Adrenal gland (tissue), 12 donors: ENCODE measurements around the gene RTEL1. TPM values are rescaled to one million over a fixed set of nuclear protein-coding genes. Genes with fewer than 3 reads are reported as not detected.

Experiments used
- DNase-seq, 7 donors: peaks; one replicate each; pipeline ENCODE4 v3.0.0-alpha.2; 2019 to 2020
- H3K27ac ChIP-seq, 5 donors: fragments of 200-600 bp; sonication (generic) in 4 of 5; 1 replicate in 3 of 5; 2 replicates in 2 of 5; pipeline versions ENCODE4 v1.5.1 to v1.8.0; 2016 to 2020; ENCODE audit warnings: mild to moderate bottlenecking in 1 of 5
- H3K27me3 ChIP-seq: fragments of 200-600 bp; 2 replicates; pipeline ENCODE4 v1.8.0; 2021
- H3K36me3 ChIP-seq, 2 donors: fragments of 200-600 bp; replicated peaks in 1 of 2; 1 replicate in 1 of 2; 2 replicates in 1 of 2; pipeline versions ENCODE4 v1.5.1 to v1.8.0; 2018 to 2022
- H3K4me1 ChIP-seq, 2 donors: fragments of 200-600 bp; replicated peaks in 1 of 2; 1 replicate in 1 of 2; 2 replicates in 1 of 2; pipeline versions ENCODE4 v1.5.1 to v1.8.0; 2018 to 2021
- H3K4me3 ChIP-seq, 4 donors: fragments of 200-600 bp; sonication (generic) in 3 of 4; one replicate each; pipeline ENCODE4 v1.5.1; 2016 to 2018
- H3K9me3 ChIP-seq, 3 donors: fragments of 200-600 bp; sonication (generic) in 1 of 3; replicated peaks in 1 of 3; 1 replicate in 2 of 3; 2 replicates in 1 of 3; pipeline versions ENCODE4 v1.5.1 to v1.8.0; 2016 to 2021
- POLR2A ChIP-seq, 2 donors: fragments of 450-650 bp; IDR thresholded peaks; one replicate each; pipeline ENCODE4 v1.6.1; 2017; ENCODE audit warnings: antibody characterized with exemption in 2 of 2, mild to moderate bottlenecking in 2 of 2, moderate library complexity in 1 of 2
- WGBS, 4 donors: extraction: QIAGEN DNeasy Blood & Tissue Kit in 2 of 4; methylation state at CpG; one replicate each; pipeline versions ENCODE4 v1.1.5 to v1.1.7; 2013 to 2017; 5-methylcytosine and 5-hydroxymethylcytosine counted together
- intact Hi-C, 2 donors: fragments of 100-400 bp; cut with DNase I; formaldehyde crosslinking; loops; one replicate each; pipeline versions ENCODE4 v1.14.1 to v1.15.0; 2022 to 2023
- polyA plus RNA-seq, 3 donors: library from polyadenylated mRNA; stranded (reverse); fragments of 200-250 nt in 2 of 3; fragments of 350-450 nt in 1 of 3; fragmentation: Illumina TruSeq in 1 of 3; extraction: RNeasy Lipid Tissue Mini Kit (QIAGEN cat#74804) in 1 of 3; gene quantifications; one replicate each; pipeline ENCODE4 v1.2.3, GENCODE V29; 2013 to 2014
- total RNA-seq, 9 donors: library from RNA; depleted of rRNA in 4 of 9; stranded (reverse); fragments of >200 nt in 4 of 9; fragments of 120-200 nt in 1 of 9; fragmentation: NEBNext Ultra II Directional in 1 of 9; extraction: Animal tissue kit (Norgen Biotek cat#: 25700) in 1 of 9; gene quantifications; one replicate each; pipeline versions ENCODE4 v1.1.0 to v1.2.4, GENCODE V29; 2013 to 2023
- TF ChIP-seq, protein P1 (sequence below), 6 experiments: fragments of 450-650 bp in 4 of 6; fragments of 200-600 bp in 2 of 6; sonication (generic) in 1 of 6; IDR thresholded peaks; 1 replicate in 5 of 6; 2 replicates in 1 of 6; pipeline versions ENCODE4 v1.5.1 to v1.8.0; 2016 to 2021; ENCODE audit warnings: antibody characterized with exemption in 6 of 6, mild to moderate bottlenecking in 2 of 6, moderate library complexity in 1 of 6
- donor health status: healthy with polysubstance abuse.
- donor health status: Bipolar disorder and iron deficiency.
- donor health status: DM: yes; HTN: yes; CAD: no.
- donor health status: DM: no; HTN: no; CAD: no.
- donor health status: DM: no; HTN: no; CAD: no.
- donor health status: DM: yes; HTN: yes; CAD: no.

The RTEL1 gene
- total and polyA plus RNA-seq, 12 donors, result 9.4 to 110 (median 32.1) TPM

DNA sequence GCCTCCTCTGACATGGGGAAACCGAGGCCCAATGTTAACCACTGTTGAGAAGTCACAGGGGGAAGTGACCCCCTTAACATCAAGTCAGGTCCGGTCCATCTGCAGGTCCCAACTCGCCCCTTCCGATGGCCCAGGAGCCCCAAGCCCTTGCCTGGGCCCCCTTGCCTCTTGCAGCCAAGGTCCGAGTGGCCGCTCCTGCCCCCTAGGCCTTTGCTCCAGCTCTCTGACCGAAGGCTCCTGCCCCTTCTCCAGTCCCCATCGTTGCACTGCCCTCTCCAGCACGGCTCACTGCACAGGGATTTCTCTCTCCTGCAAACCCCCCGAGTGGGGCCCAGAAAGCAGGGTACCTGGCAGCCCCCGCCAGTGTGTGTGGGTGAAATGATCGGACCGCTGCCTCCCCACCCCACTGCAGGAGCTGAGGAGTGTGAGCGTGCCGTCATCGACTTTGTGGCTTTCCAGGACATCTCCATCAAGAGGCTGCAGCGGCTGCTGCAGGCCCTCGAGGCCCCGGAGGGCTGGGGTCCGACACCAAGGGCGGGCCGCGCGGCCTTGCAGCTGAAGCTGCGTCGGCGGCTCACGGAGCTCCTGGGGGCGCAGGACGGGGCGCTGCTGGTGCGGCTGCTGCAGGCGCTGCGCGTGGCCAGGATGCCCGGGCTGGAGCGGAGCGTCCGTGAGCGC is 39.9 kb downstream of the RTEL1 start:
- H3K4me1 ChIP-seq, result peaks cover 27 to 38% of the 10 kb centered on the region in 2 donors
- WGBS, 4 donors, result 68 to 77% (median 73%) methylated on average over 15 to 40 of the region's 40 CpGs

GRCh38 chr20:63698739-63699465 is 40.8 kb downstream of the RTEL1 start:
- no peak for TF ChIP-seq POLR2A (IDR thresholded peaks at IDR 0.05)
- TF ChIP-seq, protein P1, sequence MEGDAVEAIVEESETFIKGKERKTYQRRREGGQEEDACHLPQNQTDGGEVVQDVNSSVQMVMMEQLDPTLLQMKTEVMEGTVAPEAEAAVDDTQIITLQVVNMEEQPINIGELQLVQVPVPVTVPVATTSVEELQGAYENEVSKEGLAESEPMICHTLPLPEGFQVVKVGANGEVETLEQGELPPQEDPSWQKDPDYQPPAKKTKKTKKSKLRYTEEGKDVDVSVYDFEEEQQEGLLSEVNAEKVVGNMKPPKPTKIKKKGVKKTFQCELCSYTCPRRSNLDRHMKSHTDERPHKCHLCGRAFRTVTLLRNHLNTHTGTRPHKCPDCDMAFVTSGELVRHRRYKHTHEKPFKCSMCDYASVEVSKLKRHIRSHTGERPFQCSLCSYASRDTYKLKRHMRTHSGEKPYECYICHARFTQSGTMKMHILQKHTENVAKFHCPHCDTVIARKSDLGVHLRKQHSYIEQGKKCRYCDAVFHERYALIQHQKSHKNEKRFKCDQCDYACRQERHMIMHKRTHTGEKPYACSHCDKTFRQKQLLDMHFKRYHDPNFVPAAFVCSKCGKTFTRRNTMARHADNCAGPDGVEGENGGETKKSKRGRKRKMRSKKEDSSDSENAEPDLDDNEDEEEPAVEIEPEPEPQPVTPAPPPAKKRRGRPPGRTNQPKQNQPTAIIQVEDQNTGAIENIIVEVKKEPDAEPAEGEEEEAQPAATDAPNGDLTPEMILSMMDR (IDR thresholded peaks at IDR 0.05), result no peak
- peak; percentile 77 to 92 (median 90) for DNase-seq
- intact Hi-C loops, result no loop called here
- Histone ChIP-seq H3K4me1 (peaks cover 27 to 38% of the 10 kb centered on the region in 2 donors), H3K27ac (peak overlapping the region in 3 of 5 donors; percentile 34 to 92 (median 82)), H3K9me3 (no peaks in the 10 kb centered on the region), H3K27me3 (no peaks in the 10 kb centered on the region), H3K4me3 (peak overlapping the region in 1 of 4 donors; percentile 26), H3K36me3 (peaks cover 0 to 13% of the 10 kb centered on the region in 2 donors)
- WGBS, 4 donors, result 24 to 48% (median 42%) methylated on average over 5 to 19 of the region's 19 CpGs

More for the DNA sequence above, 39.9 kb downstream of the RTEL1 start:
- no peak overlapping the region for H3K4me3 ChIP-seq
- TF ChIP-seq POLR2A (IDR thresholded peaks at IDR 0.05), result no peak
- TF ChIP-seq, protein P1 (IDR thresholded peaks at IDR 0.05), result no peak
- H3K27ac ChIP-seq, result no peak overlapping the region
- peaks cover 0 to 8% of the 10 kb centered on the region in 2 donors for H3K36me3 ChIP-seq
- no peaks in the 10 kb centered on the region for H3K27me3 ChIP-seq
- peak in 2 of 7 donors; percentile 24 to 26 for DNase-seq
- intact Hi-C loops, result no loop called here
- no peaks in the 10 kb centered on the region for H3K9me3 ChIP-seq

GRCh38 chr20:63699466-63700198 is 41.5 kb downstream of the RTEL1 start:
- TF ChIP-seq, protein P1 (IDR thresholded peaks at IDR 0.05), result no peak
- no peak for TF ChIP-seq POLR2A (IDR thresholded peaks at IDR 0.05)
- Histone ChIP-seq H3K36me3 (peaks cover 0 to 17% of the 10 kb centered on the region in 2 donors), H3K9me3 (no peaks in the 10 kb centered on the region), H3K4me3 (peak overlapping the region in 1 of 4 donors; percentile 26), H3K27ac (peak overlapping the region in 3 of 5 donors; percentile 34 to 92 (median 82)), H3K27me3 (no peaks in the 10 kb centered on the region), H3K4me1 (peaks cover 27 to 38% of the 10 kb centered on the region in 2 donors)
- WGBS, 4 donors, result 61 to 76% (median 68%) methylated on average over 7 to 24 of the region's 24 CpGs
- DNase-seq, result peak in 3 of 7 donors; percentile 32 to 59 (median 34)
- intact Hi-C loops, result loop anchor here in 1 of 2 donors (10.0 kb wide), 1 partner anchor 155 kb away; no protein-coding TSS in a partner anchor
